HCT116 (cell line): Measurements from ENCODE around the gene SLC5A10. TPM values are rescaled to one million over a fixed set of nuclear protein-coding genes. Genes with fewer than 3 reads are reported as not detected.

Experiments
- ATAC-seq: fragments of 200-7000 bp; cut with Tn5 transposase; 2 replicates; pipeline ENCODE4 v1.9.1; 2020; ENCODE audit warnings: mild to moderate bottlenecking, moderate library complexity
- BruUV-seq: library from RNA; stranded (reverse); fragments of 400-500 nt; replicated peaks from 2 replicates; lab custom pipeline; 2021; lab: Mats Ljungman, UMichigan
- CTCF ChIA-PET: fragments of 300-600 bp; sonication (Branson Sonifier 250); formaldehyde crosslinking; loops from one replicate; lab custom pipeline; 2021; ENCODE audit warnings: antibody characterized with exemption; lab: Charles Lee
- POLR2A ChIA-PET: fragments of 300-600, 350-600 bp; sonication (Branson Sonifier 250); formaldehyde crosslinking; loops from one replicate; lab custom pipeline; 2021; ENCODE audit warnings: antibody characterized with exemption; lab: Charles Lee
- RAD21 ChIA-PET, 2 experiments: fragments of 300-600 bp; sonication (Branson Sonifier 250); formaldehyde crosslinking; loops; one replicate each; lab custom pipeline; 2023; ENCODE audit warnings: low total read pairs in 2 of 2; ENCODE audit not compliant: uncharacterized antibody in 2 of 2, unreplicated experiment in 2 of 2, low non-redundant PET in 1 of 2; lab: Charles Lee
- DNase-seq: peaks from one replicate; pipeline ENCODE4 v3.0.0-alpha.2; 2010; ENCODE audit warnings: low read depth, low spot score
- H2AFZ ChIP-seq: fragments of 200-600 bp; shearing (Covaris generic), sonication (generic); 2 replicates; pipeline ENCODE4 v1.6.1; 2017; ENCODE audit warnings: low read depth, mixed run types, mixed read lengths, antibody characterized with exemption, low read length; ENCODE audit not compliant: poor library complexity, severe bottlenecking
- H3K27ac ChIP-seq: 2 replicates; pipeline ENCODE4 v1.5.1; 2012; ENCODE audit warnings: low read depth, low read length
- H3K27me3 ChIP-seq: fragments of 200-600 bp; sonication (generic); 2 replicates; pipeline ENCODE4 v1.6.1; 2016; ENCODE audit warnings: mixed run types, low read length, mixed read lengths; ENCODE audit not compliant: insufficient read depth
- H3K36me3 ChIP-seq, 2 experiments: fragments of 200-500 bp in 1 of 2; fragments of 200-600 bp in 1 of 2; sonication (Bioruptor generic) in 1 of 2; sonication (generic) in 1 of 2; 2 replicates each; pipeline versions ENCODE4 v1.5.1 to v1.6.1; 2014 to 2016; ENCODE audit warnings: low read length in 2 of 2, inconsistent platforms in 1 of 2, mixed read lengths in 1 of 2, mixed run types in 1 of 2; ENCODE audit not compliant: insufficient read depth in 2 of 2, control insufficient read depth in 1 of 2
- H3K4me1 ChIP-seq, 2 experiments: fragments of 200-600 bp in 1 of 2; sonication (generic) in 1 of 2; 2 replicates each; pipeline versions ENCODE4 v1.5.1 to v1.6.1; 2012 to 2017; ENCODE audit warnings: low read length in 2 of 2, inconsistent platforms in 1 of 2, mild to moderate bottlenecking in 1 of 2, mixed read lengths in 1 of 2, mixed run types in 1 of 2, moderate library complexity in 1 of 2; ENCODE audit not compliant: insufficient read depth in 2 of 2, control insufficient read depth in 1 of 2
- H3K4me2 ChIP-seq: fragments of 200-600 bp; sonication (generic); 2 replicates; pipeline ENCODE4 v1.6.1; 2017; ENCODE audit warnings: mixed run types, low read length, mixed read lengths
- H3K4me3 ChIP-seq, 2 experiments: fragments of 200-600 bp in 1 of 2; sonication (generic) in 1 of 2; replicated peaks in 1 of 2; 2 replicates each; pipeline ENCODE4 v1.5.1; 2011 to 2016; ENCODE audit warnings: low read length in 2 of 2, control low read depth in 1 of 2, low read depth in 1 of 2, mild to moderate bottlenecking in 1 of 2, mixed read lengths in 1 of 2, mixed run types in 1 of 2
- H3K79me2 ChIP-seq: fragments of 200-600 bp; sonication (generic); 2 replicates; pipeline ENCODE4 v1.6.1; 2017; ENCODE audit warnings: mild to moderate bottlenecking, mixed run types, low read length, moderate library complexity, mixed read lengths; ENCODE audit not compliant: insufficient read depth
- H3K9ac ChIP-seq: fragments of 200-600 bp; sonication (generic); 2 replicates; pipeline ENCODE4 v1.6.1; 2016; ENCODE audit warnings: low read length, mixed read lengths
- H3K9me2 ChIP-seq: fragments of 200-600 bp; sonication (generic), shearing (Covaris generic); 2 replicates; pipeline ENCODE4 v1.6.1; 2017; ENCODE audit warnings: mixed run types, mild to moderate bottlenecking, moderate library complexity; ENCODE audit not compliant: insufficient read depth
- H3K9me3 ChIP-seq, 2 experiments: fragments of 200-500 bp in 1 of 2; fragments of 200-600 bp in 1 of 2; sonication (Bioruptor generic) in 1 of 2; sonication (generic) in 1 of 2; 2 replicates each; pipeline ENCODE4 v1.6.1; 2014 to 2017; ENCODE audit warnings: low read length in 2 of 2, mixed read lengths in 2 of 2, inconsistent platforms in 1 of 2, low read depth in 1 of 2, mild to moderate bottlenecking in 1 of 2, mixed run types in 1 of 2, moderate library complexity in 1 of 2; ENCODE audit not compliant: control insufficient read depth in 1 of 2, insufficient read depth in 1 of 2
- H4K20me1 ChIP-seq: fragments of 200-600 bp; sonication (generic), shearing (Covaris generic); 2 replicates; pipeline ENCODE4 v1.6.1; 2017; ENCODE audit warnings: mixed run types, mild to moderate bottlenecking, moderate library complexity; ENCODE audit not compliant: insufficient read depth
- EGR1 ChIP-seq: IDR thresholded peaks from 2 replicates; pipeline ENCODE4 v1.6.1; 2012; ENCODE audit warnings: low read depth
- EZH2phosphoT487 ChIP-seq: fragments of 200-600 bp; IDR thresholded peaks from 2 replicates; pipeline ENCODE4 v1.6.1; 2018; ENCODE audit warnings: antibody characterized with exemption, borderline replicate concordance
- JUND ChIP-seq: IDR thresholded peaks from 2 replicates; pipeline ENCODE4 v1.6.1; 2012
- MAX ChIP-seq: IDR thresholded peaks from 2 replicates; pipeline ENCODE4 v1.6.1; 2012
- POLR2A ChIP-seq: IDR thresholded peaks from 2 replicates; pipeline ENCODE4 v1.7.0; 2011; ENCODE audit warnings: borderline replicate concordance; ENCODE audit not compliant: insufficient read depth, insufficient read length; ENCODE audit errors: extremely low read depth
- RAD21 ChIP-seq: IDR thresholded peaks from 2 replicates; pipeline ENCODE4 v1.6.1; 2012; ENCODE audit warnings: low read depth, mild to moderate bottlenecking
- REST ChIP-seq: IDR thresholded peaks from 2 replicates; pipeline ENCODE4 v1.6.1; 2012; ENCODE audit warnings: low read depth
- YY1 ChIP-seq: IDR thresholded peaks from 2 replicates; pipeline ENCODE4 v1.6.1; 2011; ENCODE audit warnings: low read length, low read depth, moderate library complexity, mild to moderate bottlenecking; ENCODE audit not compliant: insufficient replicate concordance; ENCODE audit errors: extremely low read depth
- ZBTB33 ChIP-seq: IDR thresholded peaks from 2 replicates; pipeline ENCODE4 v1.6.1; 2011; ENCODE audit warnings: mild to moderate bottlenecking, low read length, moderate library complexity; ENCODE audit not compliant: insufficient replicate concordance; ENCODE audit errors: extremely low read depth
- ZFX ChIP-seq: fragments of 450-650 bp; IDR thresholded peaks from 2 replicates; pipeline ENCODE4 v1.6.1; 2017
- intact Hi-C: fragments of 100-400 bp; cut with micrococcal nuclease; formaldehyde crosslinking; loops from 2 replicates; pipeline ENCODE4 v1.10.0; 2022
- total RNA-seq: library from RNA; stranded (reverse); gene quantifications from one replicate; pipeline ENCODE4 v1.2.1, GENCODE V29; 2021; ENCODE audit not compliant: unreplicated experiment

Gene SLC5A10
- total RNA-seq, 1 experiment from 2014 or later = not detected

GRCh38 chr17:18975597-18975996 is 23.6 kb downstream of the SLC5A10 start (continued):
- no peak for TF ChIP-seq RAD21

GRCh38 chr17:18976201-18976600 is 24.2 kb downstream of the SLC5A10 start:
- no peak overlapping the region for H2AFZ ChIP-seq
- H3K4me2 ChIP-seq = no peak overlapping the region
- intact Hi-C loops = no loop called here
- CTCF ChIA-PET = no interaction called here
- ATAC-seq = no peak
- H3K9ac ChIP-seq = no peak overlapping the region
- POLR2A ChIA-PET = no interaction called here
- H3K4me1 ChIP-seq = peaks cover 0 to 6% of the 10 kb centered on the region in 2 experiments; a peak in 2 of 4 replicates
- no peaks in the 10 kb centered on the region for H4K20me1 ChIP-seq
- RAD21 ChIA-PET = interaction anchor here in 1 of 2 experiments (1.5 kb wide), 1 partner anchor 15 kb away, joined by 3 read pairs; no protein-coding TSS in a partner anchor
- no peaks in the 10 kb centered on the region for H3K27me3 ChIP-seq
- H3K9me2 ChIP-seq = no peaks in the 10 kb centered on the region
- H3K79me2 ChIP-seq = peaks cover 22% of the 10 kb centered on the region
- H3K9me3 ChIP-seq = no peaks in the 10 kb centered on the region
- no TSS peak for BruUV-seq
- peaks cover 23 to 38% of the 10 kb centered on the region in 2 experiments; a peak in 3 of 4 replicates for H3K36me3 ChIP-seq
- no peak overlapping the region for H3K4me3 ChIP-seq
- TF ChIP-seq REST = no peak
- no peak for TF ChIP-seq EZH2phosphoT487
- no peak for TF ChIP-seq POLR2A
- no peak for TF ChIP-seq MAX
- TF ChIP-seq ZFX = no peak
- TF ChIP-seq ZBTB33 = no peak
- no peak for TF ChIP-seq YY1
- no peak for TF ChIP-seq EGR1
- TF ChIP-seq JUND = no peak
- no peak overlapping the region for H3K27ac ChIP-seq
- DNase-seq = no peak
